Fibroblast of lung (primary cell): ENCODE data around the gene DHRS7C. TPM values are rescaled to one million over a fixed set of nuclear protein-coding genes. Genes with fewer than 3 reads are reported as not detected.

ENCODE experiments used
- DNase-seq, 2 donors: peaks; one replicate each; pipeline versions ENCODE4 v3.0.0 to v3.0.0-alpha.2; 2010; ENCODE audit warnings: low read depth in 2 of 2
- H2AFZ ChIP-seq: 2 replicates; pipeline ENCODE4 v1.5.1; 2012; ENCODE audit warnings: low read length, control low read depth, inconsistent platforms
- H3K27ac ChIP-seq: 2 replicates; pipeline ENCODE4 v1.5.1; 2011; ENCODE audit warnings: low read length, control low read depth; ENCODE audit not compliant: insufficient read depth
- H3K27me3 ChIP-seq: 2 replicates; pipeline ENCODE4 v1.5.1; 2011; ENCODE audit warnings: mild to moderate bottlenecking, low read length; ENCODE audit not compliant: control insufficient read depth, insufficient read depth
- H3K36me3 ChIP-seq: 2 replicates; pipeline ENCODE4 v1.5.1; 2011; ENCODE audit warnings: low read length; ENCODE audit not compliant: control insufficient read depth, insufficient read depth
- H3K4me1 ChIP-seq: 2 replicates; pipeline ENCODE4 v1.5.1; 2011; ENCODE audit warnings: low read length; ENCODE audit not compliant: control insufficient read depth, insufficient read depth; ENCODE audit errors: extremely low read depth
- H3K4me2 ChIP-seq: 2 replicates; pipeline ENCODE4 v1.5.1; 2011; ENCODE audit warnings: low read length, control low read depth; ENCODE audit not compliant: insufficient read depth; ENCODE audit errors: extremely low read depth
- H3K4me3 ChIP-seq, 4 experiments: fragments of 200-600 bp in 1 of 4; sonication (generic) in 1 of 4; replicated peaks in 1 of 4; 2 replicates each; pipeline ENCODE4 v1.5.1; 2011 to 2016; ENCODE audit warnings: low read length in 4 of 4, low read depth in 3 of 4, mild to moderate bottlenecking in 3 of 4, control low read depth in 2 of 4, inconsistent platforms in 1 of 4, mixed read lengths in 1 of 4; ENCODE audit not compliant: insufficient read depth in 1 of 4; ENCODE audit errors: control extremely low read depth in 1 of 4
- H3K79me2 ChIP-seq: 2 replicates; pipeline ENCODE4 v1.5.1; 2012; ENCODE audit warnings: mild to moderate bottlenecking, low read length, inconsistent platforms; ENCODE audit not compliant: control insufficient read depth, insufficient read depth
- H3K9ac ChIP-seq: 2 replicates; pipeline ENCODE4 v1.5.1; 2011; ENCODE audit warnings: mild to moderate bottlenecking, low read length, control low read depth; ENCODE audit not compliant: insufficient read depth
- H3K9me3 ChIP-seq: 2 replicates; pipeline ENCODE4 v1.5.1; 2012; ENCODE audit warnings: low read depth, low read length; ENCODE audit not compliant: control insufficient read depth, insufficient read depth
- H4K20me1 ChIP-seq: 2 replicates; pipeline ENCODE4 v1.5.1; 2011; ENCODE audit warnings: low read length; ENCODE audit not compliant: control insufficient read depth, insufficient read depth; ENCODE audit errors: extremely low read depth
- EZH2 ChIP-seq: IDR thresholded peaks from 2 replicates; pipeline ENCODE4 v1.5.1; 2012; ENCODE audit warnings: low read length, control low read depth, mild to moderate bottlenecking; ENCODE audit errors: missing control alignments
- polyA plus RNA-seq, 2 donors: library from polyadenylated mRNA; depleted of rRNA in 1 of 2; stranded (reverse) in 1 of 2; unstranded in 1 of 2; fragments of >200 nt; gene quantifications; 2 replicates each; pipeline ENCODE4 v1.2.1, GENCODE V29; 2011 to 2012; ENCODE audit warnings: missing spikeins in 1 of 2
- total RNA-seq: library from RNA; depleted of rRNA; stranded (reverse); fragments of >200 nt; gene quantifications from 2 replicates; pipeline ENCODE4 v1.2.1, GENCODE V29; 2014
- TF ChIP-seq, protein P1 (sequence below), 2 donors: IDR thresholded peaks in 1 of 2; conservative IDR thresholded peaks in 1 of 2; 1 replicate in 1 of 2; 2 replicates in 1 of 2; pipeline ENCODE4 v1.5.1; 2011 to 2012; ENCODE audit warnings: low read length in 2 of 2, control low read depth in 1 of 2, inconsistent platforms in 1 of 2, low read depth in 1 of 2, mild to moderate bottlenecking in 1 of 2

The DHRS7C gene
- total and polyA plus RNA-seq, 2 donors (not counting 1 experiment from before 2014, with no cell fraction given), result not detected

DNA sequence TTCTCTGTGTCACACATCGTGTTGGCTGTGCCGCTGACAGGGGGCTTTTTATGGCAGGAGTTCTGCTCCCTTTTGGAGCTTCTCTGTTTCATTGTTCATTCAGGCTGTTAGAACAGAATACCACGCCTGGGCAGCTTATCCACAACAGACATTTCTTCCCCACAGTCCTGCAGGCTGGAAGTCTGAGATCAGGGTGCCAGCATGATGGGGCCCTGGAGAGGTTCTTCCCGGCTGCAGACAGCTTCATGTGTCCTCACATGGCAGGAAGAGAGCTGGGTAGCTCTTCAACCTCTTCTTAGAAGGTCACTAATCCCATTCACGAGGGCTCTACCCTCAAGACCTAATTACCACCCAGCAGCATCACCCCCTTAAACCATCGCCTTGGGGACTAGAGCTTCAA lies 65.1 kb downstream of the DHRS7C start:
- Histone ChIP-seq H2AFZ (no peak overlapping the region), H3K9ac (no peak overlapping the region), H3K4me1 (no peaks in the 10 kb centered on the region), H3K79me2 (no peaks in the 10 kb centered on the region), H3K4me3 (no peak overlapping the region), H3K9me3 (no peaks in the 10 kb centered on the region), H4K20me1 (no peaks in the 10 kb centered on the region), H3K27ac (no peak overlapping the region), H3K36me3 (no peaks in the 10 kb centered on the region), H3K4me2 (no peak overlapping the region), H3K27me3 (no peaks in the 10 kb centered on the region)
- TF ChIP-seq, protein P1, sequence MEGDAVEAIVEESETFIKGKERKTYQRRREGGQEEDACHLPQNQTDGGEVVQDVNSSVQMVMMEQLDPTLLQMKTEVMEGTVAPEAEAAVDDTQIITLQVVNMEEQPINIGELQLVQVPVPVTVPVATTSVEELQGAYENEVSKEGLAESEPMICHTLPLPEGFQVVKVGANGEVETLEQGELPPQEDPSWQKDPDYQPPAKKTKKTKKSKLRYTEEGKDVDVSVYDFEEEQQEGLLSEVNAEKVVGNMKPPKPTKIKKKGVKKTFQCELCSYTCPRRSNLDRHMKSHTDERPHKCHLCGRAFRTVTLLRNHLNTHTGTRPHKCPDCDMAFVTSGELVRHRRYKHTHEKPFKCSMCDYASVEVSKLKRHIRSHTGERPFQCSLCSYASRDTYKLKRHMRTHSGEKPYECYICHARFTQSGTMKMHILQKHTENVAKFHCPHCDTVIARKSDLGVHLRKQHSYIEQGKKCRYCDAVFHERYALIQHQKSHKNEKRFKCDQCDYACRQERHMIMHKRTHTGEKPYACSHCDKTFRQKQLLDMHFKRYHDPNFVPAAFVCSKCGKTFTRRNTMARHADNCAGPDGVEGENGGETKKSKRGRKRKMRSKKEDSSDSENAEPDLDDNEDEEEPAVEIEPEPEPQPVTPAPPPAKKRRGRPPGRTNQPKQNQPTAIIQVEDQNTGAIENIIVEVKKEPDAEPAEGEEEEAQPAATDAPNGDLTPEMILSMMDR (conservative IDR thresholded peaks at IDR 0.05 in 1 of 2, IDR thresholded peaks at IDR 0.05 in 1 of 2; ENCODE audit: low read depth in 1 of 2, low read length in 2 of 2), result no peak
- TF ChIP-seq EZH2, result no peak
- no peak for DNase-seq

DNA sequence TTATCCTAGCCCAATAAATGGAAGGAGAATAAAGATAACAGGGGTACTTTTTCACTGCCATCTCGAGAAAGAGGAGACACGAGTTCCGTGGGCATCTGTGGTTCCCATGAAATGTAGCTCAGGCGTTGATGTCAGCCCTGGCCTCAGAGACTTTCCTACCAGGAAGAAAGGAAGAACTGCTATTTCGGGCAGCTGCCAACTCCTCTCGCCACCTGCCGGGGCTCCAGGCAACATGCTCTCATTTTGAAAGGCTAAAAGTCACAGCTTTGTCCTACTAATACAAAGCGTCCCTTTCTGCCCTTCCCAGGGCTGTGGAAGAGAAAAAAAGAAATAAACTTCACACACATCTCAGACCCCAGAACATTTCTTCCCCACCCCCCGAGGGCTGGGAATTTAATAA lies 65.8 kb downstream of the DHRS7C start:
- H4K20me1 ChIP-seq, result no peaks in the 10 kb centered on the region
- no peak overlapping the region for H3K4me2 ChIP-seq
- no peak overlapping the region for H3K4me3 ChIP-seq
- no peaks in the 10 kb centered on the region for H3K27me3 ChIP-seq
- H3K4me1 ChIP-seq, result no peaks in the 10 kb centered on the region
- no peaks in the 10 kb centered on the region for H3K36me3 ChIP-seq
- H2AFZ ChIP-seq, result no peak overlapping the region
- H3K9ac ChIP-seq, result no peak overlapping the region
- no peak overlapping the region for H3K27ac ChIP-seq
- DNase-seq, result peak in 1 of 2 donors; percentile 15
- no peaks in the 10 kb centered on the region for H3K79me2 ChIP-seq
- TF ChIP-seq, protein P1 (conservative IDR thresholded peaks at IDR 0.05 in 1 of 2, IDR thresholded peaks at IDR 0.05 in 1 of 2; ENCODE audit: low read depth in 1 of 2, low read length in 2 of 2), result no peak
- no peak for TF ChIP-seq EZH2
- no peaks in the 10 kb centered on the region for H3K9me3 ChIP-seq

Other genes starting within 250 kb of the DHRS7C start
- 84.7 and 120 TPM in 2 replicates for gene STX8, start 215.8 kb downstream of the DHRS7C start, total RNA-seq
- 114 and 128 TPM in 2 replicates for gene STX8, start 215.8 kb downstream of the DHRS7C start, polyA plus RNA-seq
- under 0.01 and 0.33 TPM in 2 replicates for gene CFAP52, start 214.9 kb downstream of the DHRS7C start, total RNA-seq
- 0.07 TPM in 1 of 2 replicates, not detected in the other for gene CFAP52, start 214.9 kb downstream of the DHRS7C start, polyA plus RNA-seq
- gene USP43, start 146.1 kb downstream of the DHRS7C start, total RNA-seq, result under 0.01 TPM in 2 replicates
- gene USP43, start 146.1 kb downstream of the DHRS7C start, polyA plus RNA-seq, result 0.08 TPM in 1 of 2 replicates, not detected in the other
- not detected in 2 replicates for gene GSG1L2, start 30.5 kb upstream of the DHRS7C start, total RNA-seq
- not detected in 2 replicates for gene GSG1L2, start 30.5 kb upstream of the DHRS7C start, polyA plus RNA-seq
- gene GLP2R, start 34.3 kb upstream of the DHRS7C start, total RNA-seq, result not detected in 2 replicates
- not detected in 2 replicates for gene GLP2R, start 34.3 kb upstream of the DHRS7C start, polyA plus RNA-seq
- not detected in 2 replicates for gene RCVRN, start 113.7 kb upstream of the DHRS7C start, total RNA-seq
- not detected in 2 replicates for gene RCVRN, start 113.7 kb upstream of the DHRS7C start, polyA plus RNA-seq